22Rv1 (cell line): ENCODE results near the gene DPYSL5.
"Not testable (repeated sequence)": the region's sequence is repeated elsewhere in the genome, so short reads cannot be mapped to it uniquely, and the experiment has no call there.

Experiments used
- H3K27ac ChIP-seq: fragments of 450-650 bp; 2 replicates; pipeline ENCODE4 v1.5.1; 2017
- ZFX ChIP-seq: fragments of 450-650 bp; IDR thresholded peaks from 2 replicates; pipeline ENCODE4 v1.6.1; 2017; ENCODE audit warnings: antibody characterized with exemption, borderline replicate concordance
- TF ChIP-seq, protein P1 (sequence below): fragments of 450-650 bp; IDR thresholded peaks from 2 replicates; pipeline ENCODE4 v1.5.1; 2017; ENCODE audit warnings: mild to moderate bottlenecking

DPYSL5 gene

DNA sequence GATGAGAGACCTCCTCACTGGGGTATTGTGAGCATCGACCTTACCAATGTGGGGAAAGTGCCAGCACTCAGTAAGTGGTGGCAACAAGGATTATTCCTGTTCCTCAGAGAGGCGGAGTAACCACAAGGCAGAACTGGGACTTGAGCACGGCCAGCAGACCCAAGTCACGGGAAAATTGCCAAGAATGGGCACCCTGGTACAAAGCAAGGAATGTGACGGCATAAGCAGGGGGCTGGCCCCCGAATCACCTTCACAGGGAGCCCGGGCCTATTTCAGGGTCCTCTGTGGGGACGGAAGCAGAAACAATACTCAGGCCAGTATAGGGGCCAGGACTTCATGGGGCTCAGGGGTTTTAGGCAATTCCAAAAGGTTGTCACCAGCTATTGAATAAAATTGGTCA lies 36.7 kb upstream of the DPYSL5 start:
- no peak for TF ChIP-seq ZFX
- TF ChIP-seq, protein P1, sequence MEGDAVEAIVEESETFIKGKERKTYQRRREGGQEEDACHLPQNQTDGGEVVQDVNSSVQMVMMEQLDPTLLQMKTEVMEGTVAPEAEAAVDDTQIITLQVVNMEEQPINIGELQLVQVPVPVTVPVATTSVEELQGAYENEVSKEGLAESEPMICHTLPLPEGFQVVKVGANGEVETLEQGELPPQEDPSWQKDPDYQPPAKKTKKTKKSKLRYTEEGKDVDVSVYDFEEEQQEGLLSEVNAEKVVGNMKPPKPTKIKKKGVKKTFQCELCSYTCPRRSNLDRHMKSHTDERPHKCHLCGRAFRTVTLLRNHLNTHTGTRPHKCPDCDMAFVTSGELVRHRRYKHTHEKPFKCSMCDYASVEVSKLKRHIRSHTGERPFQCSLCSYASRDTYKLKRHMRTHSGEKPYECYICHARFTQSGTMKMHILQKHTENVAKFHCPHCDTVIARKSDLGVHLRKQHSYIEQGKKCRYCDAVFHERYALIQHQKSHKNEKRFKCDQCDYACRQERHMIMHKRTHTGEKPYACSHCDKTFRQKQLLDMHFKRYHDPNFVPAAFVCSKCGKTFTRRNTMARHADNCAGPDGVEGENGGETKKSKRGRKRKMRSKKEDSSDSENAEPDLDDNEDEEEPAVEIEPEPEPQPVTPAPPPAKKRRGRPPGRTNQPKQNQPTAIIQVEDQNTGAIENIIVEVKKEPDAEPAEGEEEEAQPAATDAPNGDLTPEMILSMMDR, result no peak
- H3K27ac ChIP-seq, result no peak overlapping the region

DNA sequence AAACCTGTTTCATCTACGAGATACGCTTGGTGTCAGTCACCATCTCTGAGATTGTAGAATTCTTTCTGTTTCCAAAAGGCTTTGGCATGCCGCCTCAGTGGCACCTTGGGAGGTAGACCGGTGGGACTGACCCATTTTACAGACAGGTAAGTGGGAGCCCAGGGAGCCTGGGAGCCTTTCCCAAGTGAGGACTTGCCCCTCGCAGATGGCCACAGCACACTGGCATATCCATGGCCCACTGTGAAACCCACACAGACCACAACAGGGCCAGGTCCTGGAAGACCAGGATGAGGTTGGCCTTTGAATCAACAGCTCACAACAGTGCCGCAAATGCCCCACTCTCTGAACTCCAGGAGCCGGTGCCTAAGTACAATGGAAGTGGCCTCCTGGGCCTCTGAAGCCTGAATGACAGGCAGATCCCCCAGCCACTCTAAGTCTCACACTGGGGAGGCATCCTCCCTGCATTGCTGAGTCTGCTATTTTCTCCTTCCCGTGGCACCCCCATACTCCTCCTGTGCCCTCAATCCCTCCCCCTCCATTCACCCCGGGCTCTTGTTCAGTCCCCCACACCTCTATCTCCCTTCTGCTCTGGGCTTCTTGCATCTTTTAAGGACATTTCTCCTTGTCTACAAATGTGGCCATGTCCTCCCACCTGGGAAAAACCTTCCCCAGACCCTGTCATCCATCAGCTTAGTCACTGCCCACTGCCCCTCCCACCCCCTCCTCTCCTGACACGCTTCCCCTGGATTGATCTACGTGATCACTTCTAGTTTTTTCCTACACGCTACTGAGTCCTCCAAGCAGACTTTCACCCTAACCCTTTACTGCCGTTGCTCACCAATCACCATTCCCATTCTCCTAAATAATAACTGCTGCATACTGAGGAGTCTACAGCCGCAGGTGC lies 35.9 kb upstream of the DPYSL5 start:
- H3K27ac ChIP-seq, result no peak overlapping the region
- no peak for TF ChIP-seq ZFX
- TF ChIP-seq, protein P1, result no peak

DNA sequence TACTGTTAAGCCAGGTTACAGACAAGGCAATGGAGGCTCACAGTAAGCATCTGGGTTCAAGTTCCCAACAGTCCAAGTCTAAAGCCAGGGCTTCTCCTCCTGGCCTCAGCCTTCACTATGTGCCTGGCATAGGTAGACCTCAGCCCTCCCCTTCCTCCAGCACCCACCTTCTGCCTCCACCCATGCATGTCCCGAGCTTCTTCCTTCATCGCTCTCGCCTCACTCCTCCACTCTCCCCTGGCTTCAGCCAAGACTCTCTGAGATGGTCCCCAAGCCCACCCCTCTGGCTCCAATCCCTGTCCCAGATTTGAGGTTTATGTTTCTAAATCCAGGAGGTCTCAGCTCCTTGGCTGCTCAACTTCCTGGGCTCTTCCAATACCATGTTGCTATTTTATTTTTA lies 35.2 kb upstream of the DPYSL5 start:
- TF ChIP-seq ZFX, result no peak
- TF ChIP-seq, protein P1, result no peak

DNA sequence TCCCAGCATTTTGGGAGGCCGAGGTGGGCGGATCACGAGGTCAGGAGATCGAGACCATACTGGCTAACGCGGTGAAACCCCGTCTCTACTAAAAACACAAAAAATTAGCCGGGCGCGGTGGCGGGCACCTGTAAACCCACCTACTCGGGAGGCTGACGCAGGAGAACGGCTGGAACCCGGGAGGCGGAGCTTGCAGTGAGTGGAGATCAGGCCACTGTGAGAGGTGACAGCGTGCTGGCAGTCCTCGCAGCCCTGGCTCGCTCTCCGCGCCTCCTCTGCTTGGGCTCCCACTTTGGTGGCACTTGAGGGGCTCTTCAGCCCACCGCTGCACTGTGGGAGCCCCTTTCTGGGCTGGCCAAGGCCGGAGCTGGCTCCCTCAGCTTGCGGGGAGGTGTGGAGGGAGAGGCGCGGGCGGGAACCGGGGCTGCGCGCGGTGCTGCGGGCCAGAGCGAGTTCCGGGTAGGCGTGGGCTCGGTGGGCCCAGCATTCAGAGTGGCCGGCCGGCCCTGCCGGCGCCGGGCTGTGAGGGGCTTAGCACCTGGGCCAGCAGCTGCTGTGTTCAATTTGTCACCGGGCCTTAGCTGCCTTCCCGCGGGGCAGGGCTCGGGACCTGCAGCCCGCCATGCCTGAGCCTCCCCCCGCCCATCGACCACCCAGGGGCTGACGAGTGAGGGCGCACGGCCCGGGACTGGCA lies 33.7 kb upstream of the DPYSL5 start:
- H3K27ac ChIP-seq, result not testable (repeated sequence)

More for the DNA sequence above, 35.2 kb upstream of the DPYSL5 start:
- H3K27ac ChIP-seq, result no peak overlapping the region

DNA sequence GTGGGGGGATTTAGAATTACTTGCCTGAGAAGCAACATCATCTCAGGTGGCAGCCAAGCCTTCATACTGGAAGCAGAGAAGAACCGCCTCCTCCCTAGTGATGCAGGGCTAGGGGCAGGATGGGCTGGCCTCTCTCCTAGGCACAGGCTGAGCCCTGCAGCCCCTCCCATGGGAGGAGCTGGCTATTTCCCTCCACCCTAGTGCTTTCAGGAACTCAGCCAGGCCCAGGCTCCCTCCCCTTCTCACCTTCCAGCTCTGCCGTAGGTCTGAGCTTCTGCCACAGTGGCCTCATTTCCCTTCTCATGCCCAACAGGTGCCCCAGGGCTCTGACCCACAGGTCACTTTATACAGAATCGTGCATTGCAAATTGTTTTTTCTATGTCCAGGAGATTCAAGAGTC lies 31.0 kb upstream of the DPYSL5 start:
- TF ChIP-seq, protein P1, result no peak
- TF ChIP-seq ZFX, result no peak
- H3K27ac ChIP-seq, result no peak overlapping the region

DNA sequence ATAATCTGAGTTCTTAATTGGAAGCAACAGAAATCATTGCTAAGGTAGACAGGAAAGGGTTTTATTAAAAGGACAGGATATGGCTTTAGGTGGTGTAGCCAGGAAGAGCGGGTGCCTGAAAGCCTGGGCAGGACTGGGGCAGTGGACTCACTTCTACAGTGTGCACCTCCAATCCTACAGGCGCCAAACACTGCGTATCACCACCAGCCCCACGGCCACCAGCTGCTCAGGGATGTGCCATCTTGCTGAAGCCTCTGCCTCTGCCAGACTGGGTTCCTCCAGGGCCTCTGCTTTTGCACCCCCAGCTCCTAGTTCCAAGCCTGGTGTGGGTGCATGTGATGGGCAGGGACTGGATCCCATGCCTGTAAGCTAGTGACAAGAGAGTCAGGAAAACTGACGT lies 29.7 kb upstream of the DPYSL5 start:
- TF ChIP-seq ZFX, result no peak
- TF ChIP-seq, protein P1, result no peak
- H3K27ac ChIP-seq, result no peak overlapping the region

DNA sequence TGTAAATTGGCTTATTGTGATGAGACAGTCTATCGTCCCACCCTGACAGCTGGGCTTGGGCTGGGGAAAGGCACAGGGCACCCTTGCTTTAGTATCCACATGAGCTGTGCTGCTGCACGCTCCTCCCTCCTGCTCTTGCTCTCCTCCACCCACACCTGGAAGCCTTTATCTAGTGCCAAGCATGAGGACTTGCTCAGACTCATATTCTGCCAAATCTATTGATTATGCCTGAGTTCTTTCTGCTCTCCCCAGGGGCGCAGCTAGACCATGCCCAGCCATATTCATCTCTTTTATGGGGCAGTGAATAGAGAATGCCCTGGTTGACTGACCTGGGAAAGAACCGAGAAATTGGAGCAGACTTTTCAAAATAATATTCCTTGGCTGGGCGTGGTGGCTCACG lies 29.0 kb upstream of the DPYSL5 start:
- TF ChIP-seq ZFX, result no peak
- TF ChIP-seq, protein P1, result no peak
- no peak overlapping the region for H3K27ac ChIP-seq
